ENCODE measurements around the gene ALPL.
A peak's percentile ranks its signal among the peaks of the same experiment; 100 is the strongest.

ALPL gene

DNA sequence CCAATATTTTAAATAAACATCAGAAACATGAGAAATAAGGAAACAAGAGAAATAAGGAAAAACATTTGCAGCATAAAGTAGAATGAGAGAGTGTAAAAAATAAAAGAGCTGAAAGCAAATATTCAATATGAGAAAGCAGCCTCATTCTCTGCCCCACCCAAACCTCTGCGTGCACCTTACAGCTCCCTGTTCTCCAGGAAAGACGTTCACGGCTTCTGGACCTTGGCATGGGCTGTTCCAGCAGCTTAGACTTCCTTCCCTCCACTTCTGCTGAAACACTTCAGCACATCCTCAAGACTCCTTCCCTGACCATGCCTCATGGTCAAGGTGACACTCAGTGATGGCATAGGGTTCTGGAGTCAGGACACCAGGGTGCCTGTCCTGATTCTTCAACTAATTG is 23.3 kb downstream of the ALPL start:
- no peak for DNase-seq

DNA sequence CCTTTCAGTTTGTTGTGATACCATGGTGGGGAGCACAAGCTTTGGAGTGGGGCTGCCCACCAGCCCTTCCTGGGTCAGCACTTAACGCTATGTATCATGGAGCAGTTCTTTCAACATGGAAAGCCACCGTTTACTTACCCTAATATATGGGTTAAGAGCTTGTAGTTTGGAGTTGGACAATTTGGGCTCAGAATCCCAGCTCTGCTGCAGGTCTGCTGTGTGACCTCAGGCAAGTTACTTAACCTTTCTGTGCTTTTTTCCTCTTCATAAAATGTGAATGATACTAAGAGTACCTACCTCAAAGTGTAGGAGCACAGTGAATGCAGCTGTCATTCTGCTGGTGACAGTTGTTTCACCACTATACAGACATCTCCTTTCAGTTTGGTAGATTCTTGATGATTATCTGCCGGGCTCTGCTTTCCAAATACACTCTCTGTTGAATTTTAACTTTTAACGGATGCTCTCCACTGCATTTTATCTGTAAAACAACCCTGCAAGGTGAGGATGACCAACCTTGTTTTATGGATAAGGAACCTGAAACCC is 23.8 kb downstream of the ALPL start:
- DNase-seq: no peak

GRCh38 chr1:21534146-21534545 is 24.9 kb downstream of the ALPL start:
- DNase-seq: no peak

- peak in 1 of 2 experiments; percentile 47 for DNase-seq
These were observed 25.6 kb downstream of the ALPL start for GRCh38 chr1:21534674-21535378.

DNA sequence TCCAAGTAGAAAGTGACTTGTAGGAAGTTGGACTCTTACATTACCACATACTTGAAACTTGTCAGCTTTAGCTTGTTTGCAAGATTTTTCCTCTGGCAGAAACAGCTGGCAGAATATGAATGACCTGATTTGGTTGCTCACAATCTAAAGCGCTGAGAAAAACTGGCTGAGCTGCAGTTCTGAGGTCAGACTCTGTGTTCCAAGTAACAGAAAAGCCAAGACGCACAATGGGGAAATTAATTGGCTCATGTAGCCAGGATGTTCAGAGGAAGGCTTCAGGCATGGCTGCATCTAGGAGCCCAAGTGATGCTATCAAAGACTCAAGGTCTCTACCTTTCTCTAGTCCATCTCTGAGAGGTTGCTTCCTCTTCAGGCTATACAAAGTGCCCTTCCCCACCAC is 27.0 kb downstream of the ALPL start:
- no peak for DNase-seq

DNA sequence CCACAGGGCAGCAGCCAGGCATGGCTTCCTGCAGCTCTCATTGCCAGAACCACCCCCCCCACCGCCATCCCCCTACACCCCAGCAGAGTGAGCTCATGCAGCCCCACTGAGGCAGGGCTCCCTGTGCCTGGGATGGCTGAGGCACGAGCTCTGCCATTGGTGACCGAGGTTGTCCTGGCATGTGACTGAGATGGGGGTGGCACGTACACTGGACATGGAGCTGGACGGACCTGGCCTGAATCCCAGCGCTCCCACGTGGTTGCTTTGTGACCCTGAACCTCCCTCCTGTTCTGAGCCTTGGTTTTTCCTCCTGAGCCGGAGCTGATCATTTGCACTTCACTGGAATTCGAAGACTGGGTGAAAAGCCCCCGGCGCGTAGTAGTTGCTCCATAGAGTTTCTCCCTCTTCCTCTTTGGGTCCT is 28.3 kb downstream of the ALPL start:
- DNase-seq: no peak

GRCh38 chr1:21537932-21538630 is 28.9 kb downstream of the ALPL start:
- peak in 1 of 2 experiments; percentile 24 for DNase-seq

GRCh38 chr1:21539933-21540332 is 30.7 kb downstream of the ALPL start:
- DNase-seq: peak in 1 of 2 experiments; percentile 25

- no peak for DNase-seq
These were observed 32.1 kb downstream of the ALPL start for GRCh38 chr1:21541329-21541728.

DNA sequence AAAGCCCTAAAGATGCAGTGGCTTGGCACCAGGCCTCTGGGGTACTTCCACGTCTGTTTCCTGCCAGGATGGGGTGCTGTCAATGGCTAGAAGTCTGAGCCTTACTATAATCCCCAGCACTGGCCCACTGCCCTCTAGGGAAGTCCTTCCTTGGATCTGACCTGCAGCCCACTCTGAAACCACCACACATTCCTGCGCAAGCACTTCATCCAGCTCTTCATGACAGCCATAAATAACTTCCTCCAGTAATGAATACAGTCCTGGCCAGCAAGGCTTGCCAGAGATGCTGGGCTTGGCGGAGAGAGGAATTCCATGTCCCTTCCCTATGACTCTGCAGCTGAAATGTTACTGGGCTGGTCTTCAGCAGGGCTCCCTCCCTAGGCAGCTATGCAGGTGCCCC is 32.6 kb downstream of the ALPL start:
- no peak for DNase-seq

DNA sequence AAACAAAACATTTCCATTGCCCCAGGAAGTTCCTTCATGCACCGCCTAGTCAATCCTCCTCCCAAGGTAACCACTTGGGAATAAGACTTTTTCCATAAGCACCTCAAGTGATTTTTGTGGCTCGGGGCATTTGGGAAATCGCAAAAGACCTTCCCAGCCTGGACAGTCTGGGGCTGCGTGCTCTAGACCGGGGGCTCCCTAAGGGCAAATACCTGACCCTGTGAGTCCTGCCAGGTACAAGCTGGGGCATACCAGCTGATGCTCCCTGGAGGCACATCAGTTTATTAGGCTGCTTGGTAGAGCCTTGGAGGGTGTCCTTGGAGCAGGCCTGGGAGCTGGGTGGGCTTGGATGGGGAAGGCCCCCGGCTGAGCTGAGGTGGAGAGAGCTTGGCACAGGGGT is 34.4 kb downstream of the ALPL start:
- DNase-seq: no peak

DNA sequence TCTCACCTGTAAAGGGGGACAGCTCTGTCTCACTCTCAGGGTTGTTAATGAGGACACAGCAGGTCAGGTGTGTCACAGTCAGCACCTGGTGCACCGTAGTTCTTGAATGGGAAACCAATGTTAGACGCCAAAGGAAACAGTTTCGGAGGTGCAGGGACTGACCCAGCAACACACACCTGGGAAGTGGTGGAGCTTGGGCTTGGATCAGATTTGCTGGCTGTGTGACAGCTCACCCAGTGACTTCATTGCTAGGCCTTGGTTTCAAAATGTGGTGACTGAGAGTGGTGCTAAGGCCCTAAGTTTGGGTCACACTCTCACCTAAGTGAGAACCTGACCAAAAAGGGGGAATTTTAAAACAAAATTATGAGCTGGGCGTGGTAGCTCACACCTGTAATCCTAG is 34.9 kb downstream of the ALPL start:
- DNase-seq: no peak

GRCh38 chr1:21546122-21546825 is 37.1 kb downstream of the ALPL start:
- no peak for DNase-seq

DNA sequence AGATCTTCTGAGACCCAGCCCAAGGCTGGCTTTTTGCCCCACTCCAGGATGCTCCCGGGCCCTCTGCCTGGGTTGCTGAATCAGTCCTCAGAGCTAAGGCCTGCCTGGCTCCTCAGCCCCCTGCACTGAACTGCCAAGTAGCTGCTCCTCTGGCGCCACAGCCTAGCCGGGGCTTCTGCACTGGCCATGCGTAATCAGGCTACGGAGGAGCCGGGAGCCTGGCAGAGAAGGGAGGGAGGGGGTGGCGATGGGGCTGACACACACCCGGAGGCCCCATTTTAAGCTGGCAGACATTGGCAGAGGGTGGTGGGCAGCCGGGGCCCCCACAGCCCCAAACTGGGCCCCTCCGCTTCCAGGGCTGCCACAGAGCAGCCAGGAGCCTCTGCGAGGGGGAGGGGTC is 38.7 kb downstream of the ALPL start:
- DNase-seq: no peak

DNA sequence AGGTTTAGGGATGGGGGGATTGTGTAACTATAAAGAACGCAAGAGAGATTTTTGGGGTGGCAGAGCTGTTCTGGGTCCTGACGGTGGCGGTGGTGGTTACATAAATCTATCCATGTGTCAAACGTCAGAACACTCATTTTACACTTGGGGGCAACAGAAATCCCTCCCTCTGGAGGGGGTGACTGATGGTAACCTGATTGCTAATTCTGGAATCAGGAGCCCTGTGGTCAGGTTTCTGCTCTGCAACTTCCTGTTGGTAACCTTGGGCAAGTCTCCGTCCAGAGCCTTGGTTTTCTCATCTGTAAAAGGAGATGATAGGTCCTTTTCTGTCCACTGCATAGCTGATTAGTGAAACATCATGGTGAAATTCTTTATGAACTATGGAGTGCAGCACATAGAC is 40.9 kb downstream of the ALPL start:
- DNase-seq: no peak

DNA sequence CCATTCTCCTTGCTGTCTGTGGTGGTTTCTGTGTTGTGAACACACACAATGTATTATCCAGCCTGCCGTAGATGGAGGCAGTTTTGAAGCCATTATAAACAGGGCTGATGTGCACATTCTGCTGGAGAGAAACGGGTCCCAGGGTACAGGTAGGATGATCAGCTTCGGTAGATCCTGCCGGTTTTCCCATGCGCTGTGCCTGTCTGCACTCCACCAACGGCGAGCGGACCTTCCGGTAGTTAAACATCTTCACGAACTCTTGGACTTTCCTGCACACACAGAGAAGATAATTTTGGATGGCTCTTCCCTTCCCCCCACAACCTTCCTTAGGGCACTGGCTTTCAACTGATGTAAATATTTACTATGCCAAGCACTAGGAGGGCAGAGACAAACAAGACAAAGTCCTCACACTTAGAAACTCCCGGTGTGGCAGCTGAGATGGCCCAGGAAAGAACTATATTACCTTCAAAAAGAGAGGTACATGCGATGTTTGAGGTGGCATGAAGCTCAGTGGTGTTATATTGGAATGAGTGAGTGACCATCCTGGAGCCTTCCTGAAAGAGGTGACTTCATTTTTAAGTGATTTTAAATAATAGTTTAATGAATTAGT is 41.7 kb downstream of the ALPL start:
- no peak for DNase-seq

DNA sequence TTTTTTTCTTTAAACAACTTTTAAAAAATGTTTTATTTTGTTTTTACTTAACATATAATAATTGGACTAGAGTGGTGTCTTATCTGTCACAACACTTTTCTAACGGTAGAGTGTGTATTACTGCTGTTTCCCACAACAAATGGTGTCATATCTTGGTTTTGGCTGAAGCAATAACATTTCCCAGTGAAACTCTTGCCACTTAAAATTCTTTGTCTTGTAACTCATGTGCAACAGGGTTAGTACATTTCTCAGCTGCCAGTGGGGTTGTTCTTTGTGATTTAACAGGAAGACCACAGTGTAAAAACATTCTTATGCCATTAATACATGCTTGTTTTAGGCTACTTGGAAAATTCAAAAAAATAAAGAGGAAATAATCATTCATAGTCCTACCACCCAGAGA is 43.5 kb downstream of the ALPL start:
- no peak for DNase-seq

- DNase-seq: no peak
These were observed 44.1 kb downstream of the ALPL start for GRCh38 chr1:21553116-21553926.

GRCh38 chr1:21559788-21560567 is 50.8 kb downstream of the ALPL start:
- no peak for DNase-seq

GRCh38 chr1:21560916-21561638 is 51.9 kb downstream of the ALPL start:
- DNase-seq: no peak

DNA sequence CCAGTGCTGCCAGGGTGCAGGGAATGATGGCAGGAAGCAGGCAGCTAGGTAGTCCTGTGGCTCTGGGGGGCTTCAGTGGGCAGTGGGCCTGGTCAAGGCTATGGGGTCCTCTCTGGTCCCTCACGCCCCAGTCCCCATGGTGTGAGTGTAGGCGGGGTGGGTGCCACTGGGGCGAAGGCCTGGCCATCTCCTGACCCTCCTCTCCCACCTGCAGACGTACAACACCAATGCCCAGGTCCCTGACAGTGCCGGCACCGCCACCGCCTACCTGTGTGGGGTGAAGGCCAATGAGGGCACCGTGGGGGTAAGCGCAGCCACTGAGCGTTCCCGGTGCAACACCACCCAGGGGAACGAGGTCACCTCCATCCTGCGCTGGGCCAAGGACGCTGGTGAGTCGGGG is 53.7 kb downstream of the ALPL start:
- no peak for DNase-seq
